ENCODE data around the gene ATOSA. TPM values are rescaled to one million over a fixed set of nuclear protein-coding genes. Genes with fewer than 3 reads are reported as not detected.

The ATOSA gene
- total RNA-seq = 10 to 100 TPM; 21.6 to 36.7 TPM

- Histone ChIP-seq H3K27ac (peak within 1 kb of the TSS; percentile 98 to 100), H3K27me3 (no peaks in the 10 kb centered on the region), H3K36me3 (peaks cover 18% of the 10 kb centered on the region), H3K4me1 (peaks cover 0 to 37% of the 10 kb centered on the region in 2 donors), H3K9me3 (no peaks in the 10 kb centered on the region), H3K4me3 (peak within 1 kb of the TSS; percentile 93 to 99)
- peak in 1 of 2 donors; percentile 18 for TF ChIP-seq CTCF (IDR thresholded peaks at IDR 0.05)
- peak; percentile 95 for DNase-seq (ENCODE audit: low spot score)
These were observed at the start of gene ATOSA for GRCh38 chr15:52679232-52680040. ATOSA (minus strand) TSS chr15:52679388; CDS start chr15:52678021, 1,367 bp downstream.

DNA sequence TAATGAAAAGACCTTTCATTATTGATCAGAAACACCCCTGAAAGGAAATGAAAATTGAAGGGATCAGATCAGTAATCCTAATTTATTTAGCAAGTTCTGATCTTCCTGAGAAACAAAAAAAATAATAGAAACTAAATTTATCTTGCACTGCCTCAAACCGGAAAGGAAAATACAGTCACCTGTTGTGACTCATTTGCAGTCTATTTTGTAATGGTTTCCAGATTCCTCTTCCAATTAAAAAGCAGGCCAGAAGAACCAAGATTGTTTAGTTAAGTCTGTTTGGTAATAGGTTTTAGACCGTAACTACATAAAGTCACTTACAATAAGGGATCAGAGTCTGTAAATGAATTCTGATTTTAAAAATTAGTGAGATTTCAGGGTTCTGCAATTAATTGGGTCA, 49.7 kb upstream of the ATOSA start:
- no peak for DNase-seq (ENCODE audit: low spot score)
- no peaks in the 10 kb centered on the region for H3K27me3 ChIP-seq
- no peaks in the 10 kb centered on the region for H3K9me3 ChIP-seq
- no peak overlapping the region for H3K4me3 ChIP-seq
- TF ChIP-seq CTCF (IDR thresholded peaks at IDR 0.05) = no peak
- H3K27ac ChIP-seq = no peak overlapping the region
- H3K36me3 ChIP-seq = no peaks in the 10 kb centered on the region
- peaks cover 0 to 8% of the 10 kb centered on the region in 2 donors for H3K4me1 ChIP-seq

- no peak for TF ChIP-seq CTCF (IDR thresholded peaks at IDR 0.05)
- Histone ChIP-seq H3K36me3 (no peaks in the 10 kb centered on the region), H3K9me3 (no peaks in the 10 kb centered on the region), H3K27me3 (no peaks in the 10 kb centered on the region), H3K27ac (no peak overlapping the region), H3K4me1 (peaks cover 0 to 8% of the 10 kb centered on the region in 2 donors), H3K4me3 (no peak overlapping the region)
- DNase-seq (ENCODE audit: low spot score) = no peak
These were observed 48.6 kb upstream of the ATOSA start for GRCh38 chr15:52727815-52728214.

DNA sequence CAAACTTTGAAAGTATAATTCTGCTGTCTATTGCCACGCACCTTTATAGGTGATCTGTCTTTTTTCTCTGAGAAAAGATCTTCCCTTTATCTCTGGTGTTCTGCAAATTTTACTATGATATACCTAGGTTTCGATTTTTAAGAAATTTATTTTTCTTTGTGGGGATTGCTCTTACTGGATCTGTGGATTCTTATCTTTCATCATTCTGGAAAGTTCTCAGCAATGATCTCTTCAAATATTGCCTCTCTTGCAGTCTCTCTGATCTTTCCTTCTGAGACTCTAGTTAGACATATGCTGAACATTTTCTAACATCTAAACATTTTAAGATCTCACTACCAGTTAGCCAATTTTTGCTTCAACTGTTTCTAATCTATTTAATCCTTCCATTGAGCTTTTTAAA, 47.0 kb upstream of the ATOSA start:
- Histone ChIP-seq H3K9me3 (no peaks in the 10 kb centered on the region), H3K36me3 (no peaks in the 10 kb centered on the region), H3K27me3 (no peaks in the 10 kb centered on the region), H3K4me3 (no peak overlapping the region), H3K4me1 (peaks cover 0 to 8% of the 10 kb centered on the region in 2 donors), H3K27ac (no peak overlapping the region)
- no peak for DNase-seq (ENCODE audit: low spot score)
- no peak for TF ChIP-seq CTCF (IDR thresholded peaks at IDR 0.05)

DNA sequence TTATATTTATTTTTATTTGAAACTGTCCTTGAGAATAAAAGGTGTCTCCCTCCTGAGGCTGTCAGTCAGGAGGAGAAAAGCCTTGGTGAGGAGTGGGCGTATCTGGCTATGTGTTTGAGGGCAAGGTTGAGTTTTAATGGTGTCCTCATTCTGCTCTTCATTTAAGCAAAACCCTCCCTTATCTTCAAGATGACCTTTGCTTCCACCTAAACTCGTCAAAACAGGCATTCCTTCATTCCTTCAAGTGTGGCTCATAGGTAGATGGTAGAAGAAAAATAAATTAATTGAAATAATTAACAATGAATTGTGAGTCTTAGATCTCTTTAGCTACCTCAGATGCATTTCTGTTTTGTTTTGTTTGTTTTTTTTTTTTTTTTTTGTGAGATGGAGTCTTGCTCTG, 39.4 kb upstream of the ATOSA start:
- Histone ChIP-seq H3K27me3 (no peaks in the 10 kb centered on the region), H3K4me1 (no peaks in the 10 kb centered on the region), H3K36me3 (no peaks in the 10 kb centered on the region), H3K4me3 (no peak overlapping the region), H3K27ac (no peak overlapping the region), H3K9me3 (no peaks in the 10 kb centered on the region)
- no peak for DNase-seq (ENCODE audit: low spot score)
- no peak for TF ChIP-seq CTCF (IDR thresholded peaks at IDR 0.05)

Data from right atrium auricular region (tissue), 2 donors.